HUES64 (cell line): Measurements from ENCODE around the gene GPR151.

Experiments
- H3K27ac ChIP-seq: 2 replicates; pipeline ENCODE4 v1.7.0; 2013; ENCODE audit warnings: low read depth, low read length, inconsistent platforms
- H3K27me3 ChIP-seq: 2 replicates; pipeline ENCODE4 v1.6.1; 2013; ENCODE audit warnings: mild to moderate bottlenecking, low read length; ENCODE audit not compliant: insufficient read depth
- H3K36me3 ChIP-seq: 2 replicates; pipeline ENCODE4 v1.6.1; 2013; ENCODE audit warnings: mild to moderate bottlenecking, low read length; ENCODE audit not compliant: insufficient read depth
- H3K4me1 ChIP-seq: 2 replicates; pipeline ENCODE4 v1.6.1; 2013; ENCODE audit warnings: mild to moderate bottlenecking, low read length, moderate library complexity; ENCODE audit not compliant: insufficient read depth
- H3K4me3 ChIP-seq: 2 replicates; pipeline ENCODE4 v1.5.1; 2013; ENCODE audit warnings: mild to moderate bottlenecking, low read length, moderate library complexity
- H3K9ac ChIP-seq: 2 replicates; pipeline ENCODE4 v1.6.1; 2013; ENCODE audit warnings: mild to moderate bottlenecking, low read depth, low read length
- H3K9me3 ChIP-seq: 2 replicates; pipeline ENCODE4 v1.6.1; 2013; ENCODE audit warnings: low read depth, low read length; ENCODE audit not compliant: insufficient read depth
- WGBS: fragments of 150-250, 120-280 bp; methylation state at CpG from one replicate; pipeline ENCODE4 v1.1.7; 2013; ENCODE audit warnings: missing lambda C conversion rate; 5-methylcytosine and 5-hydroxymethylcytosine counted together

Gene GPR151

DNA sequence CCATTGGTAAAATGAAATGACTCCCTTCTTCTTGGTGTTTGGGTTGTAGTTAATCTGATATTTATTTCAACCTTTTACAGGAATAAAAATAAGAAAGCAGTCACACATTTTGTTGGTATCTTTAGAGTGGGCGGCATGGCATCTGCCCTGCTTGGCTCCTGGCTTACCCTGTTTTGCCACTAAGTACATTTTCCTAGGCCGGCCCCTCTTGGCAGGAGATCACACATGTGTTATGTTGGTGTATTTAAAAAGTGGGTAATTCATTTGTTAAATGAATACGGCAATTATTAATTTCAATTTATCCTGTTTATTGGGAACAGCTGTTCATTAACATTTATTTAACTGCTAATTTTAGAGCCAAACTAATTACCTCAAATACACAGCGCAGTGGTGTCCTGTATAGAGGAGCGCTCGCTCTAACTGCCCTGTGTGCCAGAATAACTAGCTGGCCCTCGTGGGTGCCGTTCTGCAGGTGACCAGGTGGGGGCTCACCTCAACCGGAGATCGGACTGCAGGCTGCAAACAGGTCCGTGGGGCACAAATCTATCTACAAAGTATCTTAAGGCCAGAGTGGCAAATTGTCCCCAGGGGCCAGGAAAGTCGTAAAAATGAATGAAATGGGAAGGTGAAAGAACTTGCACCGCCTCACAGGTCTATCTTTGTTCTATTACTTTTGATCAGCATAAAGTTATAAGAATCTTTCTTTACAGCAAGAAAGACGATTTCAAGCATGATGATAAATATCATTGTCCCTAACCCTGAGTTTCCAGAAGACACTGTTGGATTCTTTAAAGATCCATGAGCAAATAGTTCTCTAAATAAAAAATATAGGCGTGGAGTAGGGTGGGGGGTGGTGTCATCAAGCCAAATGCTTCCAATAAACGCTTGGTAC is 26.2 kb upstream of the GPR151 start:
- Histone ChIP-seq H3K27ac (no peak overlapping the region), H3K27me3 (no peaks in the 10 kb centered on the region), H3K4me1 (no peaks in the 10 kb centered on the region), H3K4me3 (no peak overlapping the region), H3K9me3 (no peaks in the 10 kb centered on the region), H3K9ac (no peak overlapping the region), H3K36me3 (no peaks in the 10 kb centered on the region)
- 42% methylated on average over 15 of the region's 16 CpGs for WGBS

DNA sequence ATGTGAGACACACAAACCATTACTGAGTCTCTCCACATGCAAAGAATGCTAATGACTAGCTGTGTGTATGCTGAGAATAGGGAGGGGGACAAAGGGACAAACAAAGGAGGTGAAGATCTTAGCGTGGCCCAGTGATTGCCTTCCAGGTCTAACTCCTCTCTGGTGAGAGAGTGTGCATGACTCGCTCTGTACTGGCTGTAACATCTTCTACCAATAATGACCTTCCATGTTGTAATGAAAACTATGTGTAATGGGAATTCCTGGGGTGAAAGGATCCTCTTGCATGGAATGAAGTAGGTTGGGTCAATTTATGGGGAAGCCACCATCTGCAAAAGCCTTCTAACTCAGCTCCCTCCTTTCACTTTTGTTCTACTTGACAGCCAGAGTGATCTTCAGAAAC is 24.4 kb upstream of the GPR151 start:
- no peaks in the 10 kb centered on the region for H3K4me1 ChIP-seq
- WGBS, result 68% methylated on average over 2 of the region's 2 CpGs
- no peak overlapping the region for H3K9ac ChIP-seq
- no peaks in the 10 kb centered on the region for H3K36me3 ChIP-seq
- H3K4me3 ChIP-seq, result no peak overlapping the region
- no peaks in the 10 kb centered on the region for H3K9me3 ChIP-seq
- no peaks in the 10 kb centered on the region for H3K27me3 ChIP-seq
- no peak overlapping the region for H3K27ac ChIP-seq

GRCh38 chr5:146539973-146540372 is 24.0 kb upstream of the GPR151 start:
- Histone ChIP-seq H3K4me1 (no peaks in the 10 kb centered on the region), H3K36me3 (no peaks in the 10 kb centered on the region), H3K9me3 (no peaks in the 10 kb centered on the region), H3K27me3 (no peaks in the 10 kb centered on the region), H3K9ac (no peak overlapping the region), H3K4me3 (no peak overlapping the region), H3K27ac (no peak overlapping the region)
- WGBS, result 97% methylated on average over 4 of the region's 4 CpGs

DNA sequence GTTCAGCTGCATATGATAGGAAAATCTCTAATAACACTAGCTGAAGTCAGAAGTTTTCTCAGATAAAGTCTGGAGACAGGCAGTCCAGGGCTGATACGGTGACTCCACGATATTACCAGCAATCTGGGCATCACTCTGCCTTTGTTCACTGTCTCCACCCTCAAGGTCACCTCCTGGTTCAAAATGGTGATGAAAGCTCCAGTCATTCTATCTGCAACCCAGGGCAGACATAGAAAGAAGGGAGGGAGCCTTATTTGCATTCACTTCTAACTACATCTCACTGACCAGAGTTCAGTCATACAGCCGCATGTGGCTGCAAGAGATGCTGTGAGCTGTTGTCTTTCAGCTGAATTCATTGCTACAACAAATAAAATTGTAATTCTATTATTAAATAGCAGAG is 22.4 kb upstream of the GPR151 start:
- WGBS, result 68% methylated on average over 3 of the region's 3 CpGs
- H3K27me3 ChIP-seq, result no peaks in the 10 kb centered on the region
- no peaks in the 10 kb centered on the region for H3K36me3 ChIP-seq
- no peak overlapping the region for H3K9ac ChIP-seq
- no peak overlapping the region for H3K4me3 ChIP-seq
- H3K27ac ChIP-seq, result no peak overlapping the region
- H3K9me3 ChIP-seq, result no peaks in the 10 kb centered on the region
- peaks cover 10% of the 10 kb centered on the region for H3K4me1 ChIP-seq

- WGBS, result no CpG with 5 or more reads among the region's 1 CpG
- Histone ChIP-seq H3K9me3 (no peaks in the 10 kb centered on the region), H3K36me3 (no peaks in the 10 kb centered on the region), H3K27me3 (no peaks in the 10 kb centered on the region), H3K4me1 (peaks cover 11% of the 10 kb centered on the region), H3K4me3 (no peak overlapping the region), H3K27ac (no peak overlapping the region), H3K9ac (no peak overlapping the region)
Measured at GRCh38 chr5:146533882-146534281, 17.9 kb upstream of the GPR151 start.

GRCh38 chr5:146533260-146533857 is 17.4 kb upstream of the GPR151 start:
- Histone ChIP-seq H3K9ac (no peak overlapping the region), H3K27me3 (no peaks in the 10 kb centered on the region), H3K4me1 (peaks cover 11% of the 10 kb centered on the region), H3K27ac (no peak overlapping the region), H3K4me3 (no peak overlapping the region), H3K9me3 (no peaks in the 10 kb centered on the region), H3K36me3 (no peaks in the 10 kb centered on the region)
- 33% methylated on average over 5 of the region's 7 CpGs for WGBS

DNA sequence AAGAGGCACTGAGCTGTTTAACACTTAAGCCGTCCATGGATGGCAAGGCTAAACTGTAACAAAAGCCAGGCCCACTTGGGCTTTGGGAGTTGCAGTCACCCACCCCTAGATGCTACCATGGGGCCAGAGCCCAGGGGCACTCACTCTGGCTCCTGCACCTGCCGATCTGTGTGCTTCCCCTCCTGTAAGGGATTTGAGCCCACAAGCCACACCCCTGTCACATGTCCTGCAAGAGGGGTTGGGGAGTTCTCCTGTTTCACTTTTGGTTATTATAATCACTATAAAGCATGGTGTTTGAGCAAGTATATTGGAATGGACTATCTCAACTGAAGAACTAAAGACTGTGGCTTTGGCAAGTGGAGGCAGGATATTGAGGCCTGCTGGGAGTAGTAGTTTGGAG is 14.0 kb upstream of the GPR151 start:
- H3K27ac ChIP-seq, result no peak overlapping the region
- peaks cover 11% of the 10 kb centered on the region for H3K4me1 ChIP-seq
- H3K36me3 ChIP-seq, result no peaks in the 10 kb centered on the region
- no peak overlapping the region for H3K4me3 ChIP-seq
- H3K9ac ChIP-seq, result no peak overlapping the region
- no peaks in the 10 kb centered on the region for H3K27me3 ChIP-seq
- no peaks in the 10 kb centered on the region for H3K9me3 ChIP-seq
- WGBS, result 67% methylated on average over 2 of the region's 2 CpGs

DNA sequence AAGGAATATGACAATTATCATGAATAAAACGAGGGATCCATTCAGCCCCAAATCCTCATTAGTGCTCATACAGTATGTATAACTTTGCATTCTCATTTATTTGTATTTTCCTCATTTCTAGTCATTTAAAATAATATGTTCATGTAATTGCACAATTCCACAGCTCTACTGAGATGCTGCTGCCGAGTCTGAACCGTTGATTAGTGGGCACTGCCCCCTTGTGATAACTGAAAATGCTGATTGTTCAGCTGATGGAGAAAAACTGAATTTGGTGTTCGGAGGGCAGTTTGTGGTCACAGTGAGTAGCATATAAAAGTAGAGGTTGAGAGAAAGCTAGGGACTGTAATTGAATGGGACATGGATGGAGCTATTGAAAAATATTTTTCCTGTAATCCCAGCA is 12.2 kb upstream of the GPR151 start:
- no peak overlapping the region for H3K27ac ChIP-seq
- no peaks in the 10 kb centered on the region for H3K9me3 ChIP-seq
- 87% methylated on average over 4 of the region's 4 CpGs for WGBS
- H3K4me3 ChIP-seq, result no peak overlapping the region
- H3K27me3 ChIP-seq, result no peaks in the 10 kb centered on the region
- no peaks in the 10 kb centered on the region for H3K4me1 ChIP-seq
- no peaks in the 10 kb centered on the region for H3K36me3 ChIP-seq
- no peak overlapping the region for H3K9ac ChIP-seq

DNA sequence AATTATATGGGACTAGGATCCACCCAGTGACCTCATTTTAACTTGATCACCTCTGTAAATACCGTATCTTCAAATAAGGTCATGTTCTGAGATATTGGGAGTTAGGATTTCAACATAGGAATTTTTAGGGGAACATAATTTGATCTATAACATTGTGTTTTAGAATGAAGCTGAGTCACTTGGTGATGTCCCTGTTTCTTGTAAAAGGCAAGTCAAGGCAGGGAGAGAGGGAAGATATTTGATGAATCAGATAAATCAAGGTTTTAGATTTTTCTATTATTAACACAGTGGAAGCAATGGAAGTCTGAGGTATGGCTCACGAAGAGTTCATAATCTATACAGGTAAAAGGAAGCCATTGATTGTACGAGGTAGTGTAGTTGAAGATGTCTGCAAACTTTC is 11.8 kb upstream of the GPR151 start:
- WGBS, result 90% methylated on average over 3 of the region's 3 CpGs
- Histone ChIP-seq H3K9me3 (no peaks in the 10 kb centered on the region), H3K9ac (no peak overlapping the region), H3K27me3 (no peaks in the 10 kb centered on the region), H3K27ac (no peak overlapping the region), H3K4me3 (no peak overlapping the region), H3K4me1 (no peaks in the 10 kb centered on the region), H3K36me3 (no peaks in the 10 kb centered on the region)

DNA sequence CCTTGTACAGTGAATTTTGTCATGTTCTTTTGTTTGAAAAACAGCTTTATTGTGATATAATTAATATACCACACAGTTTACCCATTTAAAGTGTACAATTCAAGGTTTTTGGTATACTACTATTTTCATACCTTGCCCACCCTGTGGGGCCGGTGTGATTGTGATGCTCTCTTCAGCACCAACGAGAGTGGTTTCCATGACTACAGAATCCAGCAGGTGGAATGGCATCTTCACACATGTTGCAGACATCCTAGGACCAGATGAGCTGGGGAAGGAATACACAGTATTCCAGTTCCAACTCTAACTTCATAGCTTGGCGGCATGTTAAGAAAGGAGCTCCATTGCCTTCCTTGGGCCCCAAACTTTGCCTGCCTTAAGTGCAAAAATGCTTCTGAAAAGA is 7.7 kb upstream of the GPR151 start:
- H3K27me3 ChIP-seq, result no peaks in the 10 kb centered on the region
- no peaks in the 10 kb centered on the region for H3K4me1 ChIP-seq
- whole genome bisulfite sequencing, result 92% methylated on average over 3 of the region's 3 CpGs
- no peak overlapping the region for H3K27ac ChIP-seq
- H3K36me3 ChIP-seq, result no peaks in the 10 kb centered on the region
- no peak overlapping the region for H3K9ac ChIP-seq
- H3K4me3 ChIP-seq, result no peak overlapping the region
- no peaks in the 10 kb centered on the region for H3K9me3 ChIP-seq

DNA sequence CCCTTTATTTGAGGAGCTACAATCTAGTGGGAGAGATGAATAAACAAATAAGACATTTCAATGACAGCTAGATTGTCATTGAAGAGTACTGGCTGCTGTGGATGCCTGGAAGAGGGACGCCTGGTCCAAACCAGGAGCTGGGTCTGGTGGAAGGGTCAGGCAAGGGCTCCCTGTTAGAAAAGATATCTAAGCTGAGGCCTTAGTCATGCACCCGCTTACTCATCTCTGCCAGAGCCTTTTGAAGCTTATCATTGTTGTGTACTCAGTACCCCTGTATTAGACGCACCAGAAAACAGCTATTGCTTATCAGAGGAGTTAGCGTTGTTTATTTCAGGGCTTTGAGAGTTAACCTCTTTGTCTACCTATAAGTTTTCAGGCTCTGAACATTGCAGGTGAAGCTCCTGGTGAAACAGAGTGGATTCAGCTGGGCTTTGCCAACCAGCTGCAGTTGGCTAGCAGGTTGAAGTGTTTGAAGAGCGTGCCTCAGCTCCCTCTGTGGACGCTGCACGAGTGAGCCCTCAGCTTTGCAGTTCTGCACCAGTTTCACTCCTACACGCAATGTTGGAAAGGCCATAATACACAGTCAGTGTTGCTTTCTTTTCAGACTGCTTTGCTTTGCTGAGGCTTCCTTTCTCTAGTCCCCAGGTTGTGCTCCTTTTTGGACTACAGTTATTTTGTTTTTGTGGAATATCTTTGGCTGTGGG is 5.6 kb upstream of the GPR151 start:
- peaks cover 3% of the 10 kb centered on the region; the same call in 1 of the 2 replicates for H3K4me1 ChIP-seq
- H3K4me3 ChIP-seq, result no peak overlapping the region
- no peaks in the 10 kb centered on the region for H3K27me3 ChIP-seq
- no peaks in the 10 kb centered on the region for H3K36me3 ChIP-seq
- no peak overlapping the region for H3K27ac ChIP-seq
- H3K9me3 ChIP-seq, result no peaks in the 10 kb centered on the region
- 88% methylated on average over 8 of the region's 8 CpGs for WGBS
- H3K9ac ChIP-seq, result no peak overlapping the region
